Astrocyte (in vitro differentiated cells and primary cell): ENCODE measurements around the gene CHN2.

Source experiments
- CTCF ChIP-seq: IDR thresholded peaks from 2 replicates; pipeline ENCODE4 v1.5.1; 2011; ENCODE audit warnings: low read depth, mild to moderate bottlenecking, inconsistent platforms, low read length, moderate library complexity; ENCODE audit not compliant: insufficient read depth
- EZH2 ChIP-seq: IDR thresholded peaks from 2 replicates; pipeline ENCODE4 v1.6.1; 2012; ENCODE audit warnings: mild to moderate bottlenecking, low read length, inconsistent platforms; ENCODE audit not compliant: insufficient read depth

DNA sequence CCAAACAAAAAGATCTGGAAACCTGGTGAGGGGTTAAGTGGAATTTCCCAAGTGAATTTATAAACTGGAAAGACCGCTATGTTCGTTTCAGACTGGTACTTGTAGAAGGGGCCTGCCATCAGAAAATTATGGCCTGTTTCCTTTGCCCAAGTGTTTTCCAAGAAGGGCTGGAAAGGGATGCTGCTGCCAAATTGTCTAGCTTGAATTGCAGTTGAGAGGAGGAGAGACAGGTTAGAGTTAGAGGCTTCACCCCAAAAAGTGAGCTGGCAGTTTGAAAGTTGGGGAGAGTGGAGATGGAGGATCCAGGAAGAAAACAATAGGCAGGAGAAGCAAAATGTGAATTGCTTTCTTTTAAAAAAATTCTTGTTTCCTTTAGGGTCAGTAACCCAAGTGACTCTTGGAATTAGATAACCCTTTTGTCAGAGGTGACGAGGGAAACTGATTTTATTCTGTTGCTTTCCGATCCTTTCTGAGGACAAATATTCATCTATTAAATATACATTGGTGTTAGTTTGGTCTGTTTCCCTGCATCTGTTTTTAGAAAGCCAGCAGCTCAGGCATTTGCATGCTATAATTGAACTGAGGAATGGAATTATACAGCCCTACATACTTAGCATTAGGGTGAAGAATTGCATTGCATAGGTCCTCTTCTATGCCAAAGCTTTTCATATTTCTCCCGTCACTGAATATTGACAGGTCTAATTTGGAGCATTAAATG is 286.5 kb downstream of the CHN2 start:
- no peak for TF ChIP-seq CTCF
- no peak for TF ChIP-seq EZH2
